GM12878 (cell line): ENCODE results near the gene JAKMIP1. TPM values are rescaled to one million over a fixed set of nuclear protein-coding genes. Genes with fewer than 3 reads are reported as not detected.

ENCODE experiments used
- ATAC-seq: fragments of 200-7000 bp; cut with Tn5 transposase; 3 replicates; pipeline ENCODE4 v1.9.1; 2020; ENCODE audit warnings: mild to moderate bottlenecking, moderate library complexity
- BruUV-seq: library from RNA; stranded (reverse); fragments of 400-500 nt; replicated peaks from 2 replicates; lab custom pipeline; 2021; lab: Mats Ljungman, UMichigan
- CTCF ChIA-PET: fragments of 300-600 bp; sonication (Branson Sonifier 250); formaldehyde crosslinking; extraction: SDS; loops from one replicate; lab custom pipeline; 2021; ENCODE audit warnings: inconsistent platforms; lab: Yijun Ruan, JAX
- POLR2A ChIA-PET: fragments of 350-600 bp; formaldehyde crosslinking; extraction: SDS; loops from one replicate; lab custom pipeline; 2021; ENCODE audit warnings: inconsistent platforms; lab: Charles Lee
- RAD21 ChIA-PET: fragments of 300-600 bp; sonication (Branson Sonifier 250); formaldehyde crosslinking; loops from one replicate; lab custom pipeline; 2023; ENCODE audit warnings: antibody characterized with exemption; ENCODE audit not compliant: unreplicated experiment; lab: Charles Lee
- SMC1A ChIA-PET: fragments of 300-600 bp; sonication (Branson Sonifier 250); formaldehyde crosslinking; loops from one replicate; lab custom pipeline; 2023; ENCODE audit not compliant: unreplicated experiment, uncharacterized antibody; lab: Charles Lee
- DNase-seq: peaks from one replicate; pipeline ENCODE4 v3.0.0-alpha.2; 2011; ENCODE audit warnings: low read depth, low spot score
- FAIRE-seq: peaks from 3 replicates; lab custom pipeline; 2011; peaks lifted over from hg19 to GRCh38; lab: Jason Lieb, UNC
- H2AFZ ChIP-seq: 2 replicates; pipeline ENCODE4 v1.6.0; 2011; ENCODE audit warnings: low read depth, low read length, control low read depth; ENCODE audit not compliant: control insufficient read depth
- H3K27ac ChIP-seq: 2 replicates; pipeline ENCODE4 v1.5.1; 2011; ENCODE audit warnings: control low read depth; ENCODE audit not compliant: control insufficient read depth, insufficient read depth
- H3K27me3 ChIP-seq, 2 experiments: replicated peaks in 1 of 2; 2 replicates each; pipeline versions ENCODE4 v1.6.0 to v1.6.1; 2011; ENCODE audit warnings: low read length in 1 of 2; ENCODE audit not compliant: control insufficient read depth in 2 of 2, insufficient read depth in 2 of 2
- H3K36me3 ChIP-seq, 2 experiments: 2 replicates each; pipeline ENCODE4 v1.5.1; 2011; ENCODE audit warnings: low read length in 1 of 2; ENCODE audit not compliant: control insufficient read depth in 2 of 2, insufficient read depth in 2 of 2
- H3K4me1 ChIP-seq: 2 replicates; pipeline ENCODE4 v1.6.1; 2011; ENCODE audit warnings: mild to moderate bottlenecking, low read length, moderate library complexity, mixed read lengths; ENCODE audit not compliant: control insufficient read depth, insufficient read depth
- H3K4me2 ChIP-seq: 2 replicates; pipeline ENCODE4 v1.6.0; 2011; ENCODE audit warnings: control low read depth; ENCODE audit not compliant: control insufficient read depth, insufficient read depth
- H3K4me3 ChIP-seq: fragments of 200-600 bp; sonication (generic); 2 replicates; pipeline ENCODE4 v1.5.1; 2016
- H3K79me2 ChIP-seq: 2 replicates; pipeline ENCODE4 v1.6.0; 2011; ENCODE audit warnings: low read length; ENCODE audit not compliant: control insufficient read depth, insufficient read depth
- H3K9ac ChIP-seq: 2 replicates; pipeline ENCODE4 v1.8.0; 2011; ENCODE audit warnings: low read length, control low read depth, mixed read lengths; ENCODE audit not compliant: control insufficient read depth, insufficient read depth
- H3K9me3 ChIP-seq: replicated peaks from 3 replicates; pipeline ENCODE4 v1.5.1; 2011; ENCODE audit warnings: mild to moderate bottlenecking, low read length; ENCODE audit not compliant: control insufficient read depth, insufficient read depth
- H4K20me1 ChIP-seq: 2 replicates; pipeline ENCODE4 v1.6.0; 2011; ENCODE audit not compliant: control insufficient read depth, insufficient read depth
- ATF3 ChIP-seq: IDR thresholded peaks from 2 replicates; pipeline ENCODE4 v1.6.1; 2011; ENCODE audit warnings: low read depth, mild to moderate bottlenecking, low read length, moderate library complexity, borderline replicate concordance; ENCODE audit errors: extremely low read depth
- GABPA ChIP-seq: IDR thresholded peaks from 2 replicates; pipeline ENCODE4 v1.6.1; 2014; ENCODE audit warnings: antibody characterized with exemption, low read depth, mild to moderate bottlenecking, inconsistent platforms
- HCFC1 ChIP-seq: fragments of 150-350 bp; IDR thresholded peaks from 2 replicates; pipeline ENCODE4 v1.6.1; 2014; ENCODE audit warnings: low read length
- IRF4 ChIP-seq: IDR thresholded peaks from 2 replicates; pipeline ENCODE4 v1.6.1; 2011; ENCODE audit warnings: low read depth, low read length
- NKRF ChIP-seq: fragments of 450-650 bp; conservative IDR thresholded peaks from 2 replicates; pipeline ENCODE4 v1.6.1; 2017; ENCODE audit warnings: mild to moderate bottlenecking, moderate library complexity
- PAX5 ChIP-seq: IDR thresholded peaks from 2 replicates; pipeline ENCODE4 v1.6.1; 2011; ENCODE audit warnings: low read depth, low read length, borderline replicate concordance
- RUNX3 ChIP-seq: IDR thresholded peaks from 2 replicates; pipeline ENCODE4 v1.6.1; 2012; ENCODE audit warnings: low read length, inconsistent platforms
- SPI1 ChIP-seq: IDR thresholded peaks from 2 replicates; pipeline ENCODE4 v1.6.1; 2011; ENCODE audit warnings: low read depth, mild to moderate bottlenecking, low read length, moderate library complexity, borderline replicate concordance; ENCODE audit not compliant: insufficient read depth
- WGBS: methylation state at CpG from one replicate; pipeline ENCODE4 v1.1.6; 2016; ENCODE audit warnings: low lambda C conversion rate; ENCODE audit not compliant: insufficient replicate concordance, insufficient coverage; ENCODE audit errors: missing lambda C conversion rate; 5-methylcytosine and 5-hydroxymethylcytosine counted together
- in situ Hi-C: fragments of 300-500 bp; cut with MboI; formaldehyde crosslinking; loops from 9 replicates; pipeline ENCODE4 v1.14.3; 2018; ENCODE audit warnings: mixed read lengths
- intact Hi-C: fragments of 100-400 bp; cut with micrococcal nuclease; formaldehyde crosslinking; loops from one replicate; pipeline ENCODE4 v1.14.2; 2022; ENCODE audit not compliant: unreplicated experiment
- polyA plus RNA-seq, 11 experiments: library from polyadenylated mRNA; depleted of rRNA in 4 of 11; unstranded in 6 of 11; stranded (reverse) in 5 of 11; fragments of >200 nt; fragmentation: Nextera tagmentation in 4 of 11; fragmentation: Illumina TruSeq in 1 of 11; extraction: Ambion mirVana in 4 of 11; extraction: Trizol in 1 of 11; gene quantifications; 1 replicate in 1 of 11; 2 replicates in 10 of 11; pipeline versions ENCODE4 v1.2.1 to v1.2.3, GENCODE V29; 2011 to 2016; ENCODE audit warnings: inconsistent platforms in 2 of 11, missing spikeins in 2 of 11, low read depth in 1 of 11
- total RNA-seq, 4 experiments: library from RNA; depleted of rRNA in 3 of 4; stranded (reverse); fragments of >200 nt in 3 of 4; fragmentation: Illumina TruSeq in 1 of 4; extraction: Trizol in 1 of 4; gene quantifications; 2 replicates each; pipeline versions ENCODE4 v1.2.1 to v1.2.3, GENCODE V29; 2013 to 2021

The JAKMIP1 gene
- total and polyA plus RNA-seq, 10 of the 15 experiments (the other 5 are each of a cell fraction or from before 2014, with no cell fraction given), result 0.52 to 16.7 (median 12.3) TPM

DNA sequence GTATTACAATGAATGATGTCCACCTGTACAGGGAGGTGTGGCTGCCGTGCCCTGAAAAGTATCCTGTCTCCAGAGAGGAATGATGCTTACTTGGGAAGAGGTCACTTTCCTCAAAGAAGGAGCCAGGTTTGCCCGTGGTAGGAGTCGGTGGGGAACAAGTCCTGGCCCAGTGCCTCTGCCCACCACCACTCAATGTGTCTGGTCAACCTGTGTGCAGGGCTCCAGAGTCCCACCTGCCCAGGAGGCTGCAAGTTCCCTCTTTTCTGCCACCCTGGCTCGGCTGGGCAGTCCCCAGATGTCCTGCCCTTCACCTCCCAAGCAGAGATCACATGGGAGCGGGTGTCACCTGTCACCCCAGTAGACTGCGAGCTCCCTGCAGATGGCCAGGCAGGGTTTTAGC is 106.7 kb downstream of the JAKMIP1 start (continued):
- TF ChIP-seq ATF3, result no peak
- TF ChIP-seq PAX5, result no peak
- no peak for TF ChIP-seq GABPA

GRCh38 chr4:6092971-6093370 is 107.4 kb downstream of the JAKMIP1 start:
- ChIA-PET CTCF (no interaction called here), POLR2A (no interaction called here)

More at GRCh38 chr4:6092971-6093370, 107.4 kb downstream of the JAKMIP1 start:
- WGBS, result 58% methylated on average over 3 of the region's 3 CpGs
- Histone ChIP-seq H3K79me2 (no peaks in the 10 kb centered on the region), H3K4me2 (no peak overlapping the region), H4K20me1 (no peaks in the 10 kb centered on the region), H3K36me3 (no peaks in the 10 kb centered on the region), H2AFZ (no peak overlapping the region), H3K27me3 (no peaks in the 10 kb centered on the region), H3K4me3 (no peak overlapping the region), H3K9ac (no peak overlapping the region), H3K27ac (no peak overlapping the region), H3K9me3 (no peaks in the 10 kb centered on the region), H3K4me1 (peaks cover 3% of the 10 kb centered on the region; the same call in 1 of the 2 replicates)
- in situ Hi-C loops, result no loop called here
- SMC1A ChIA-PET, result interaction anchor here (1.0 kb wide), 1 partner anchor 15 kb away, joined by 4 read pairs; no protein-coding TSS in a partner anchor
- no peak for FAIRE-seq
- DNase-seq, result no peak
- RAD21 ChIA-PET, result interaction anchor here (0.9 kb wide), 1 partner anchor 40 kb away, joined by 3 read pairs; no protein-coding TSS in a partner anchor
- intact Hi-C loops, result no loop called here
- peak; percentile 32; the same call in 1 of the 3 replicates for ATAC-seq
- BruUV-seq, result no TSS peak
- TF ChIP-seq RUNX3 (peak; percentile 47; the same call in 1 of the 2 replicates), IRF4 (peak; percentile 61; the same call in 1 of the 2 replicates), SPI1 (peak; percentile 74; the same call in 1 of the 2 replicates), NKRF (no peak), HCFC1 (no peak)
